OCI-LY1 (cell line): Measurements from ENCODE around the gene SPRED3.

Experiments
- H2AFZ ChIP-seq: fragments of 200-600 bp; sonication (generic), shearing (Covaris generic); 2 replicates; pipeline ENCODE4 v1.6.0; 2014; ENCODE audit warnings: antibody characterized with exemption, mild to moderate bottlenecking, low read length
- H3F3A ChIP-seq: fragments of 200-600 bp; sonication (generic), shearing (Covaris generic); 2 replicates; pipeline ENCODE4 v1.6.0; 2014; ENCODE audit warnings: mild to moderate bottlenecking, antibody characterized with exemption, low read length, moderate library complexity; ENCODE audit not compliant: insufficient read depth
- H3K27ac ChIP-seq: fragments of 200-600 bp; sonication (generic); 2 replicates; pipeline ENCODE4 v1.5.1; 2014; ENCODE audit warnings: low read length, mixed run types, mild to moderate bottlenecking, low read depth; ENCODE audit not compliant: poor library complexity, severe bottlenecking
- H3K27me3 ChIP-seq: fragments of 200-600 bp; sonication (generic); 2 replicates; pipeline ENCODE4 v1.6.0; 2014; ENCODE audit warnings: antibody characterized with exemption, mild to moderate bottlenecking, low read length, moderate library complexity; ENCODE audit not compliant: insufficient read depth
- H3K36me3 ChIP-seq: fragments of 200-600 bp; sonication (generic); 2 replicates; pipeline ENCODE4 v1.6.1; 2014; ENCODE audit warnings: mild to moderate bottlenecking, antibody characterized with exemption, low read length, moderate library complexity, mixed read lengths; ENCODE audit not compliant: insufficient read depth
- H3K4me1 ChIP-seq: fragments of 200-600 bp; sonication (generic); 2 replicates; pipeline ENCODE4 v1.5.1; 2014; ENCODE audit warnings: mild to moderate bottlenecking, low read length, moderate library complexity; ENCODE audit not compliant: insufficient read depth, severe bottlenecking
- H3K4me2 ChIP-seq: fragments of 200-600 bp; sonication (generic), shearing (Covaris generic); 2 replicates; pipeline ENCODE4 v1.6.1; 2014; ENCODE audit warnings: low read length
- H3K4me3 ChIP-seq: fragments of 200-600 bp; sonication (generic); 2 replicates; pipeline ENCODE4 v1.5.1; 2014; ENCODE audit warnings: low read length, low read depth, mild to moderate bottlenecking, mixed read lengths; ENCODE audit not compliant: poor library complexity, severe bottlenecking
- H3K79me2 ChIP-seq: fragments of 200-600 bp; shearing (Covaris generic); 2 replicates; pipeline ENCODE4 v1.6.1; 2016; ENCODE audit warnings: mixed run types, low read length, mixed read lengths; ENCODE audit not compliant: insufficient read depth
- H3K9ac ChIP-seq: fragments of 200-600 bp; sonication (generic), shearing (Covaris generic); 2 replicates; pipeline ENCODE4 v1.6.1; 2014; ENCODE audit warnings: mild to moderate bottlenecking, low read length, mixed read lengths
- H3K9me2 ChIP-seq: fragments of 200-600 bp; sonication (generic), shearing (Covaris generic); 2 replicates; pipeline ENCODE4 v1.6.1; 2014; ENCODE audit warnings: low read depth, mild to moderate bottlenecking, low read length, mixed read lengths
- H3K9me3 ChIP-seq: fragments of 200-600 bp; shearing (Covaris generic); 2 replicates; pipeline ENCODE4 v1.6.1; 2014; ENCODE audit warnings: low read length, mixed read lengths
- H4K20me1 ChIP-seq: fragments of 200-600 bp; sonication (generic), shearing (Covaris generic); 2 replicates; pipeline ENCODE4 v1.6.0; 2016; ENCODE audit warnings: mild to moderate bottlenecking, low read length; ENCODE audit not compliant: insufficient read depth
- CTCF ChIP-seq: fragments of 200-600 bp; sonication (generic), shearing (Covaris generic); IDR thresholded peaks from 2 replicates; pipeline ENCODE4 v1.5.1; 2017; ENCODE audit warnings: mild to moderate bottlenecking, antibody characterized with exemption, low read length, moderate library complexity, mixed read lengths
- EZH2 ChIP-seq: fragments of 200-600 bp; sonication (generic), shearing (Covaris generic); IDR thresholded peaks from 2 replicates; pipeline ENCODE4 v1.8.0; 2017; ENCODE audit warnings: borderline replicate concordance, mixed run types, mild to moderate bottlenecking, antibody characterized with exemption, low read length, moderate library complexity, mixed read lengths

SPRED3 gene

GRCh38 chr19:38383184-38383583 lies 5.3 kb upstream of the SPRED3 start:
- H3K27me3 ChIP-seq, result no peaks in the 10 kb centered on the region
- H3K36me3 ChIP-seq, result peaks cover 52% of the 10 kb centered on the region
- H3K4me1 ChIP-seq, result peaks cover 15% of the 10 kb centered on the region

GRCh38 chr19:38383743-38384142 lies 4.8 kb upstream of the SPRED3 start:
- H2AFZ ChIP-seq, result no peak overlapping the region
- no peaks in the 10 kb centered on the region for H3K9me3 ChIP-seq
- no peak overlapping the region for H3K27ac ChIP-seq
- H3K9ac ChIP-seq, result no peak overlapping the region
- no peaks in the 10 kb centered on the region for H3K9me2 ChIP-seq
- TF ChIP-seq EZH2, result no peak
- no peak for TF ChIP-seq CTCF
- H3K36me3 ChIP-seq, result peaks cover 52% of the 10 kb centered on the region
- no peak overlapping the region for H3K4me2 ChIP-seq
- no peaks in the 10 kb centered on the region for H3K79me2 ChIP-seq
- no peaks in the 10 kb centered on the region for H3F3A ChIP-seq
- H3K27me3 ChIP-seq, result no peaks in the 10 kb centered on the region
- no peak overlapping the region for H3K4me3 ChIP-seq
- H4K20me1 ChIP-seq, result no peaks in the 10 kb centered on the region
- H3K4me1 ChIP-seq, result peaks cover 19% of the 10 kb centered on the region

More at GRCh38 chr19:38383184-38383583, 5.3 kb upstream of the SPRED3 start:
- no peaks in the 10 kb centered on the region for H3K9me2 ChIP-seq
- H3K27ac ChIP-seq, result no peak overlapping the region
- no peak overlapping the region for H2AFZ ChIP-seq
- H3K4me3 ChIP-seq, result no peak overlapping the region
- no peaks in the 10 kb centered on the region for H3F3A ChIP-seq
- H3K79me2 ChIP-seq, result no peaks in the 10 kb centered on the region
- no peaks in the 10 kb centered on the region for H3K9me3 ChIP-seq
- no peaks in the 10 kb centered on the region for H4K20me1 ChIP-seq
- H3K9ac ChIP-seq, result no peak overlapping the region
- TF ChIP-seq CTCF (no peak), EZH2 (no peak)
- H3K4me2 ChIP-seq, result no peak overlapping the region

DNA sequence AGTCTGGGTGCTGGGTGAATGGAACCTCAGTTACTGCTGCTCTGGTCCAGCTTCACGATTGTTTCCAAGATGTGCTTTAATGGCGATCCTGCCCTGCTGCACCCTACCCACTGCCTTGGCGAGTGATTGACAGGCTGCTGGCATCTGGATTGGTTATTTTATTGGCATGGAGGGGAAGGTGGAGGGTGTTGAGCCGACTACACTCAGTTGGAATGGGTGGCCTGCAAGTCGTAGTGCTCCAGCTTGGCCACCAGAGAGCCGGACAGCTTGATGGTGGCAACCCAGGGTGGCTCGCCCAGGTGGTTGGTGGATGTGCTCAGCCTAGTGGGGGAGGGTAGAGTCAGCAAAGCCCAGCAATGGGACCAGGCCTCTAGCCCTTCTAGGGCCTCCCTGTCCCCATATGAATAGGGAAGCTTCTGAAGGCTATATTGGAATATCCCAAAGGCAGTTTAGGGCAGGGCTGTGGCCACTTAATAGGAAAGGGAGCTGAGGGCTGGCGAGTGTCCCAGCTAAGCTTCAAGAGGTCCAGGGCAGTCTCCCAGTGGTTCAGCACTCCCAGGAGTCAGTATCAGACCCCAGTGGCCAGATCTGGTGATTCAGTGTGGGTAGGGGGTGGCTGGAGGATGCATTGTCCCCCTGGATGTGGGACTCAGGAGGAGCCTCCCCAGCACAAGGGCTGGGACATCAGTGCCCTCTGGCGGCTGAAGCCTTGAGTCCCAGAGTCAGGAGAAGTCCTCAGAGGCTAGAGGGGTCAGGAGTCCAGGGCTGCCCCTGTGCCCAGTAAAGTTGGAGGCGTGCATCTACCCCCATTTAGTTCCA lies 4.1 kb upstream of the SPRED3 start:
- H3K4me2 ChIP-seq, result no peak overlapping the region
- no peaks in the 10 kb centered on the region for H3K79me2 ChIP-seq
- no peak overlapping the region for H3K4me3 ChIP-seq
- peaks cover 22% of the 10 kb centered on the region for H3K4me1 ChIP-seq
- H3F3A ChIP-seq, result no peaks in the 10 kb centered on the region
- H3K9me3 ChIP-seq, result no peaks in the 10 kb centered on the region
- no peak overlapping the region for H3K27ac ChIP-seq
- H3K36me3 ChIP-seq, result peaks cover 46% of the 10 kb centered on the region
- H2AFZ ChIP-seq, result no peak overlapping the region
- H3K9ac ChIP-seq, result no peak overlapping the region
- no peak for TF ChIP-seq EZH2
- TF ChIP-seq CTCF, result peak; percentile 47; the same call in 1 of the 2 replicates
- no peaks in the 10 kb centered on the region for H3K9me2 ChIP-seq
- no peaks in the 10 kb centered on the region for H4K20me1 ChIP-seq
- H3K27me3 ChIP-seq, result no peaks in the 10 kb centered on the region
